ENCODE results near the gene WNT1. TPM values are rescaled to one million over a fixed set of nuclear protein-coding genes. Genes with fewer than 3 reads are reported as not detected.
A peak's percentile ranks its signal among the peaks of the same experiment; 100 is the strongest.

Gene WNT1
- total RNA-seq, 4 donors from 2014 or later, result not detected

DNA sequence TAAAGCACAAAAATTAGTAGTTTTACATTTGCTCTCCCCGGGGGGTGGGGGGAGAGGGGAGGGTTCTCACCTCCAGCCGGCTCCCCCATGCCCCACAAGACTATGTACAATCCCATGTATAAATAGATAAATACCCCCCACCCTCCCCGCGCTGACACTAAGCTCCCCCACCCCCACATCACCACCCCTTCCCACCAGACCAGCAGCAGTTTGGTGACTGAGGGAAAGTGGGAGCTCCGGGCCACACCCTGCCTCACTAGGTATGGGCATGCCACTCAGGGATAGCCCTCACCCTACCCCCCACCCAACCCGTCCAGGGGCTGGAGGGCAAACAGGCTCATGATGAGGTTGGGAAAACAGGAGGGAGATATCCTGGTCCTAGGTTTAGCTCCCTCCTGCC lies 42.3 kb downstream of the WNT1 start:
- no peaks in the 10 kb centered on the region for H3K27me3 ChIP-seq
- no peaks in the 10 kb centered on the region for H3K9me3 ChIP-seq
- H3K4me3 ChIP-seq, result no peak overlapping the region
- 74 to 82% methylated on average over 5 to 6 of the region's 6 CpGs for WGBS, 2 donors
- DNase-seq (ENCODE audit: low spot score in 2 of 2), result no peak
- TF ChIP-seq POLR2A (IDR thresholded peaks at IDR 0.05), result no peak
- TF ChIP-seq, protein P1, sequence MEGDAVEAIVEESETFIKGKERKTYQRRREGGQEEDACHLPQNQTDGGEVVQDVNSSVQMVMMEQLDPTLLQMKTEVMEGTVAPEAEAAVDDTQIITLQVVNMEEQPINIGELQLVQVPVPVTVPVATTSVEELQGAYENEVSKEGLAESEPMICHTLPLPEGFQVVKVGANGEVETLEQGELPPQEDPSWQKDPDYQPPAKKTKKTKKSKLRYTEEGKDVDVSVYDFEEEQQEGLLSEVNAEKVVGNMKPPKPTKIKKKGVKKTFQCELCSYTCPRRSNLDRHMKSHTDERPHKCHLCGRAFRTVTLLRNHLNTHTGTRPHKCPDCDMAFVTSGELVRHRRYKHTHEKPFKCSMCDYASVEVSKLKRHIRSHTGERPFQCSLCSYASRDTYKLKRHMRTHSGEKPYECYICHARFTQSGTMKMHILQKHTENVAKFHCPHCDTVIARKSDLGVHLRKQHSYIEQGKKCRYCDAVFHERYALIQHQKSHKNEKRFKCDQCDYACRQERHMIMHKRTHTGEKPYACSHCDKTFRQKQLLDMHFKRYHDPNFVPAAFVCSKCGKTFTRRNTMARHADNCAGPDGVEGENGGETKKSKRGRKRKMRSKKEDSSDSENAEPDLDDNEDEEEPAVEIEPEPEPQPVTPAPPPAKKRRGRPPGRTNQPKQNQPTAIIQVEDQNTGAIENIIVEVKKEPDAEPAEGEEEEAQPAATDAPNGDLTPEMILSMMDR (IDR thresholded peaks at IDR 0.05), result no peak
- H3K4me1 ChIP-seq, result peaks cover 0 to 30% (median 16%) of the 10 kb centered on the region in 4 donors
- H3K36me3 ChIP-seq, result peaks cover 0 to 53% (median 14%) of the 10 kb centered on the region in 3 donors
- peak overlapping the region in 3 of 4 donors; percentile 87 to 98 (median 98) for H3K27ac ChIP-seq

DNA sequence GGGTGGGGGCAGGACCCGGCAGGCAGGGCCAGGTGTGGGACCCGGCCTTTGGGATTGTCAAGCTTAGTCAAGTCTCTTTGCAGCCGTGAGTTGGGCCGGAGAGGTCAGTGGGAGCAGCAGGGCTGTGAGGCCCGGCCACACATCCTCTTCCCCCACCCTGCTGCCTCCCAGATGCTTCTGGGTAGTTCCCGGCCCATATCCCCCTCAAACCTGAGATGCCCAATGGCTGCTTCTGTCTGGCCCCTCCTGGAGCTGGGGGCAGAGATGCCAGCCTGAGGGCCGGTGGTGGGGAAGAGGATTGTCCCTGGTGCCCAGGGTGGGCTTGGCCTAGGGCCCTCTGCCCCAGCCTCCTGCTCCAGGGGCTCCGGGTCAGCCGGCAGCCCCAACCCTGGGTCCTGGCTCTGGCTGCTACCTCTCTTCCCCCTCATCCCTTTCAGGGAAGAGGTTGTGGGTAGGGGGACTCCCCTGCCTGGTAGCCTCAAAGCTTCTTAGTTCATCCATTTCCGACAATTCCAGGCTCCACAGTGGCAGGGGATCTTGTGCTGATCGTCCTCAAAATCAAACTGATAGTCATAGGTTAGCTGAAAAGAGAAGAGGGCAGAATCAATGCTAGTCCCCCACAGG lies 43.3 kb downstream of the WNT1 start:
- WGBS, 2 donors, result 64 to 70% methylated on average over 8 to 11 of the region's 11 CpGs
- no peak overlapping the region for H3K27ac ChIP-seq
- peaks cover 0 to 63% (median 19%) of the 10 kb centered on the region in 3 donors for H3K36me3 ChIP-seq
- no peak for DNase-seq (ENCODE audit: low spot score in 2 of 2)
- H3K27me3 ChIP-seq, result no peaks in the 10 kb centered on the region
- no peaks in the 10 kb centered on the region for H3K9me3 ChIP-seq
- peaks cover 0 to 29% (median 16%) of the 10 kb centered on the region in 4 donors for H3K4me1 ChIP-seq
- H3K4me3 ChIP-seq, result no peak overlapping the region
- TF ChIP-seq, protein P1 (IDR thresholded peaks at IDR 0.05), result no peak
- no peak for TF ChIP-seq EP300 (IDR thresholded peaks at IDR 0.05)
- TF ChIP-seq POLR2A (IDR thresholded peaks at IDR 0.05), result no peak

DNA sequence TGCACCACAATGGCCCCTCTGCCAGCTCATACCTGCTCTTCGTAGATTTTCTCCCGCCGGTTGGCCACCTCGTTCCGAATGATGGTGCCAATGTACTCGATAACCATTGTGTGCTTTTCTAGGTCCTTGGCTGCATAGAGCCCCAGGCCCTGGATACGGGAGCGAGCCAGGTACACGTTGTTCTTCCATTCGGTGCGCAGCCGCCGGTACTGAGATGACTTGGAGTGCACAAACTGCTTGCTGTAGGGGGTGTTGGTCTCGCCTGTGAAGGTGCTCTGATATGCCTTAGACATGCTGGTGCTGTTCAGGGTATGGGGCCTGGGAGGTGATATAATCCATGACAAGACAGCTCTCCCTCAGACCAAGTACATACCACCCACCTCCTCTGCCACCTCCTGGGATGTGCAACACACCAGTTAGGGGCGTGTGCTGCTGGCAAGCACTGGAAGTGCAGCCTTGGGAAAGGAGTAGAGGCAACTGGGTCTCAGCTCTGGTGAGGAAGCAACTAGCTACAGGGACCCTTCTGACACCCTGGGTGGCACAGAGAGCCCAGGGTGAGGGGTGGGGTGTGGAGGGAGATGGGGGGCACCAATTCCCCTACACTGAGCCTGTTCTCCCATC lies 44.5 kb downstream of the WNT1 start:
- no peaks in the 10 kb centered on the region for H3K9me3 ChIP-seq
- no peaks in the 10 kb centered on the region for H3K27me3 ChIP-seq
- peaks cover 0 to 18% (median 10%) of the 10 kb centered on the region in 4 donors for H3K4me1 ChIP-seq
- H3K4me3 ChIP-seq, result no peak overlapping the region
- no peak overlapping the region for H3K27ac ChIP-seq
- H3K36me3 ChIP-seq, result peaks cover 2 to 76% (median 31%) of the 10 kb centered on the region in 3 donors
- no peak for DNase-seq (ENCODE audit: low spot score in 2 of 2)
- 92 to 93% methylated on average over 15 of the region's 15 CpGs for WGBS, 2 donors
- TF ChIP-seq POLR2A (IDR thresholded peaks at IDR 0.05) (no peak), EP300 (IDR thresholded peaks at IDR 0.05) (no peak)
- TF ChIP-seq, protein P1 (IDR thresholded peaks at IDR 0.05), result no peak

- peaks cover 5 to 87% (median 42%) of the 10 kb centered on the region in 3 donors for H3K36me3 ChIP-seq
- TF ChIP-seq EP300 (IDR thresholded peaks at IDR 0.05) (no peak), POLR2A (IDR thresholded peaks at IDR 0.05) (no peak)
- no peak for DNase-seq (ENCODE audit: low spot score in 2 of 2)
- H3K4me1 ChIP-seq, result peaks cover 0 to 14% (median 6%) of the 10 kb centered on the region in 4 donors
- H3K4me3 ChIP-seq, result no peak overlapping the region
- H3K27me3 ChIP-seq, result no peaks in the 10 kb centered on the region
- no peaks in the 10 kb centered on the region for H3K9me3 ChIP-seq
- WGBS, 2 donors, result 89 to 93% methylated on average over 2 of the region's 2 CpGs
- no peak overlapping the region for H3K27ac ChIP-seq
Measured at GRCh38 chr12:49023812-49024211, 45.7 kb downstream of the WNT1 start.

- Histone ChIP-seq H3K4me1 (peaks cover 0 to 7% (median under 1%) of the 10 kb centered on the region in 4 donors), H3K36me3 (peaks cover 5 to 94% (median 42%) of the 10 kb centered on the region in 3 donors), H3K4me3 (no peak overlapping the region), H3K9me3 (no peaks in the 10 kb centered on the region), H3K27me3 (no peaks in the 10 kb centered on the region), H3K27ac (no peak overlapping the region)
- TF ChIP-seq POLR2A (IDR thresholded peaks at IDR 0.05) (no peak), EP300 (IDR thresholded peaks at IDR 0.05) (no peak)
- TF ChIP-seq, protein P1 (IDR thresholded peaks at IDR 0.05), result no peak
- DNase-seq (ENCODE audit: low spot score in 2 of 2), result no peak
- WGBS, 2 donors, result 89 to 91% methylated on average over 12 of the region's 12 CpGs
Measured at GRCh38 chr12:49024543-49024942, 46.4 kb downstream of the WNT1 start.

All from tibial nerve (tissue), 4 donors.